GM12872 (cell line): ENCODE results near the gene TPRG1.

ENCODE experiments used
- TF ChIP-seq, protein P1 (sequence below): IDR thresholded peaks from 3 replicates; pipeline ENCODE4 v1.5.1; 2011; ENCODE audit warnings: low read depth, mild to moderate bottlenecking, low read length, moderate library complexity; ENCODE audit not compliant: insufficient read depth

Gene TPRG1

DNA sequence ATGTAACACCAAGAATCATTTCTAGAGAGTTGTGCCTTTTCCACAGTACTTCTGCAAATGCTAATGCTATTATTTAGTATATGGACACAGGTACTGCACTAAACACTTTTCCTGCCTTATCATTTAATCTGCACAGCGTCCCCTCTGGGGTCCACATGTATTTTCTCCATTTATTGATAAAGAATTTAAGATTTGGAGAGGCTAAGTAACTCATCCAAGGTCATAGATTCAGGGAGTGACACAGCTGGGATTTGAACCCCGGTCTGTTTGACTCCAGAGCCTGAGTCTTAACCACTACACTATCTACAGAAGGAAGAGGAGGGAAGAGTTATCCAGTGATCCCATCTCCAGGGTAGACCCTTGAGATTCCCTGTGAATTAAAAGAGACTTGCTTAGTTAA is 24.9 kb upstream of the TPRG1 start:
- TF ChIP-seq, protein P1, sequence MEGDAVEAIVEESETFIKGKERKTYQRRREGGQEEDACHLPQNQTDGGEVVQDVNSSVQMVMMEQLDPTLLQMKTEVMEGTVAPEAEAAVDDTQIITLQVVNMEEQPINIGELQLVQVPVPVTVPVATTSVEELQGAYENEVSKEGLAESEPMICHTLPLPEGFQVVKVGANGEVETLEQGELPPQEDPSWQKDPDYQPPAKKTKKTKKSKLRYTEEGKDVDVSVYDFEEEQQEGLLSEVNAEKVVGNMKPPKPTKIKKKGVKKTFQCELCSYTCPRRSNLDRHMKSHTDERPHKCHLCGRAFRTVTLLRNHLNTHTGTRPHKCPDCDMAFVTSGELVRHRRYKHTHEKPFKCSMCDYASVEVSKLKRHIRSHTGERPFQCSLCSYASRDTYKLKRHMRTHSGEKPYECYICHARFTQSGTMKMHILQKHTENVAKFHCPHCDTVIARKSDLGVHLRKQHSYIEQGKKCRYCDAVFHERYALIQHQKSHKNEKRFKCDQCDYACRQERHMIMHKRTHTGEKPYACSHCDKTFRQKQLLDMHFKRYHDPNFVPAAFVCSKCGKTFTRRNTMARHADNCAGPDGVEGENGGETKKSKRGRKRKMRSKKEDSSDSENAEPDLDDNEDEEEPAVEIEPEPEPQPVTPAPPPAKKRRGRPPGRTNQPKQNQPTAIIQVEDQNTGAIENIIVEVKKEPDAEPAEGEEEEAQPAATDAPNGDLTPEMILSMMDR, result no peak

DNA sequence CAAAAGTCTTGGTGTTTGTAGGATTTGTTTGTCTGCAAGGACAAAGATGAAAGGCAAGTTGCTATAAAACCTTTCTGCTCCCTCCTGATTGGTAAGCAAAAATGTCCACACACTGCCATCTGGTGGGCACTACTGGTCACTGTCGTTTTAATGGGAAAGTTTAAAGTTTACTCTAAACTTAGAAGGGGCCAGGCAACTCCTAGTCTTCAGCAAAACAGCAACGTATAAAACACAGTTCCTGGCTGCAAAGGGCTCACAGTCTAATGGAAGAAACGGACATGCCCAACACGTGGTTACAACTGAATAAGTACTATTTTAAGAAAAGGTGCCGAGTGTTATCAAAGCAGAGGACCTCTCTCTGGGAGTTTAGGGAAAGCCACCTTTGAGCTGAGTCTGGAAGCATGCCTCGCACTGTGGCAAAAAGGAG is 23.7 kb upstream of the TPRG1 start:
- TF ChIP-seq, protein P1, result peak; percentile 74

DNA sequence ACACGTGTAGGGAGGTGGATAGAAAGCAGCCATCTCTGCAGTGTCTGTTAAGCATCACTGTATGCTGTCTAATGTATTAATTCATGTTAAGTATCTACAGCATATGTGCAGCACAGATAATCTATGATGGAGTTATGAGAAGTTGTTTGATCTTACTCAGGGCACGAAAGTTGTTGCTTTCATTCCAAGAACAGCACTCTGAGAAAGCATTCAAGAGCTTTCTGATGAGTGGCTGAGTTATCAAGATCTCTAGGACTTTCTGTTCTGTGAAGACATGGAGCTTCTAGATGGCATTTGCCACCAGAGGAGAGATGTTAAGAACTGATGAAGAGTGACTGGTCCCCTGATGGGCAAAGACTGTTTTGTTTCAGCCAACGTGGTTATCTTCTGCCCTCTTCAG is 22.6 kb upstream of the TPRG1 start:
- TF ChIP-seq, protein P1, result no peak

DNA sequence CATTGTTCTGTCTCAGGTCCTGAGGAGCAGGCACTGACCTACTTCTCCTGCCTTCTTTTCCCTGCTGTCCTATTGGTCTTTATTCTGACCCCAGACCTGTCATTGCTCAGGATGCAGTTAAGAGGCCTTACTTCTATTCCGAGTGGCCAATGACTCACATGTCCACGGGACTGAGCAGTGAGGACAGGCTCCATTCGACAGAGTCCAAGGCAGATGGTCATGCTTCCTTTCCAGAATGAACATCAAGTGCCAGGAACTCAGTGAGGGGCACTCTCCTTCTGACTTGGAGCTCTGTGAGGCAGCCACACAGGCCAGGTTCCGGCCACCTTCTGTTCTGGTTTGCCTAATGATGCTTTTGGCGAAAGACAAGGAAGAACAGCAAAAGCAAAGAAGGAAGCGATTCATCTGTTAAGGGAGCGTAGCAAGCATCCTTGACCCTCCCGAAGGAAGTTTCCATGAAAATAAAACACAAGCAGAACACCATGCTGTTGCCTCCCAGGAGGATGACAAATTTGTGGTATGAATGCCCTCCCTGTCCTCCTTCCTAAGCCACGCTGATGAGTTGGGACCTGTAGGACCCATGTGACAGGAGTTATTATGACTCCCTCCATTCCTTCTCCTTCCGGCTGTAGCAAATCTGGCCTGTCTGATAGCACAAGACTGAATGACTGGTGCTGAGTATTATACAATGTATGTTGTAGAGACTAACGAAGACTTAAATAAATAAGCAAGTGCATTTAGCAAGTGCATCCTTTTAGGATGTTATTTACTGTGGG is 14.4 kb upstream of the TPRG1 start:
- TF ChIP-seq, protein P1, result no peak

DNA sequence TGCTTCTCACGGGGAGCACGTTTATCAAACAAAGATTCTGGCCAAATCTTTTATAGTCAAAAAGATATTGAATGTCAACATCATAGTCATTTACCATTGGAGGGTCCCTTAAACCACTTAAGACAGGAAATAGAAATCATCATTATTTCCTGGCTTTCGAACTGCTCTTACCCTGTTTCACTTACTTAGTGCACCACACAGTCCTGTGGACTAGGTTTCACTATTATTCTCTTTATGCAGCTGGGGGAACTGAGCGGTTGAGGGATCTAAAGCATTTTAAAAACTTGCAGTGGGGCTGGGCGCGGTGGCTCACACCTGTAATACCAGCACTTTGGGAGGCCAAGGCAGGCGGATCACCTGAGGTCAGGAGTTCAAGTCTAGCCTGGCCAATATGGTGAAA is 13.7 kb upstream of the TPRG1 start:
- TF ChIP-seq, protein P1, result no peak

DNA sequence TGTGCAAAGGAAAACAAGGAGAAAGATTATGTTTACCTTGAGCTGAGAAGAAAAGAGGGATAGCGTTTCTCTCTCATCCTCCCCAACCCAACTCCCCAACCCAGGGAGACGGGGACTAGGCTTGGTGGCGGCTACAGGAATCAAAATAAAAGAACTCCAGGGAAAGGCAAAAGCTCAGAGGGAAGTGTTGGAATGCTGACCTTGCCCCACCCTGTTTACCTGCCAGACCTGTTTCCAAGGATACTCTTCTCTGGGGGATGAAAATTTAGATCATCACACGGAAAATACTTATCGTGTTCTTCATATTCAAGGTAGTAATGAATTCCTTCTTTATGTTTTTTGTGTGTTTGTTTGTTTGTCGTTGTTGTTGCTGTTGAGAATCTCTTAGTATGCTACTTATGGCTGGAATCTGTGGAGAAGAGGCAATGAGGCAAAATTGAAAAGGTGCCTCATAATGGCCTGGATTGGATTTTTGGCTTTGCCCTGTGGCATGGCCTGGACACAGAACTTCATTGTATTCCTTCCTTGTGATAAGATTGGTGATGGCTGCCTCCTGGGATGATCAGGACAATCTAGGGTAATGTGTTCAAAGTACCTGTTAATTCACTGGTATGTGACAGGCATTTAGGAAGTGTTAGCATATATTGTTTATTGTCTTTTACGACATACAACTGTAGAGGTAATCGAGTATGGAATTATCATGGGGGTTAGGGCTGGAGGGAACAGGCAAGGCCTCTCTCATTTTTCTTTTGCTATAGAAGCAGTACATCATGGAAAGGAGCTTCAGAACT is 11.1 kb upstream of the TPRG1 start:
- TF ChIP-seq, protein P1, result no peak

DNA sequence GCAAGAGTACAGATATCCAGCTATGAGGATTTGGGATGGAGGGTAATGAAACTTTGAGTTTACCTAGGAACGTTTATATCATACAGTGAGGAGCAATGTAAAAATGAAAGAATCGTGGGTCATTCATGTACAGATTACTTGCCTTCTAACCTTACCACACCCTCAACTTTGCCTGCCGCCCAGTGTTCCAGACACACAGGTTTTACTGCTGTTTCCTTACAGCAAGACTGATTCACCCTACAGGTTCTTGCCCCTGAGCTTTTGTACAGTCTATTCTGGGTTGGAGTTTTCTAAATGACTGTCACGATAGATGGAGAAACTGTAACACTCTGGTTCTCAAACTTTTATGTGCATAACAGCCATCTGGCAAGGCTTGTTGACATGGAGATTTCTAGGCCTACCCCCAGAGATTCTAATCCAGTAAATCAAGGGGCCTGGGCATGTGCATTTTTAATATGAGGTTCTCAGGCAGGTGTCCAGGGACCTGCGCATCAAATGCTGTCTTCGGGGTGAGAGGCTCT is 6.6 kb upstream of the TPRG1 start:
- TF ChIP-seq, protein P1, result no peak
